Measurements from ENCODE around the gene ZBTB16. TPM values are rescaled to one million over a fixed set of nuclear protein-coding genes. Genes with fewer than 3 reads are reported as not detected.

Gene ZBTB16
- total and polyA plus RNA-seq, 4 donors = 21.4 to 224 (median 102) TPM

GRCh38 chr11:114105611-114106010 lies 46.1 kb downstream of the ZBTB16 start:
- no peak for TF ChIP-seq CTCF (IDR thresholded peaks at IDR 0.05; ENCODE audit: control extremely low read depth, extremely low read depth)
- ATAC-seq (ENCODE audit: insufficient read depth, low FRiP score) (no peak), DNase-seq (no peak)
- no peak overlapping the region for H3K27ac ChIP-seq (ENCODE audit: low read depth in 1 of 2, low read length in 1 of 2)
- H3K27me3 ChIP-seq (ENCODE audit: control insufficient read depth in 3 of 3, insufficient read depth in 3 of 3, low read length in 2 of 3) = no peaks in the 10 kb centered on the region
- no peak overlapping the region for H3K4me3 ChIP-seq
- H3K36me3 ChIP-seq (ENCODE audit: control insufficient read depth in 4 of 4, insufficient read depth in 4 of 4, low read length in 4 of 4) = peaks cover 0 to 14% (median 4%) of the 10 kb centered on the region in 4 donors
- WGBS, 2 donors = 66 to 67% methylated on average over 3 of the region's 3 CpGs
- no peak overlapping the region for H3K9ac ChIP-seq (ENCODE audit: insufficient read depth in 1 of 2, low read length in 2 of 2)
- H3K9me3 ChIP-seq (ENCODE audit: control insufficient read depth in 4 of 4, insufficient read depth in 3 of 4, low read length in 3 of 4) = no peaks in the 10 kb centered on the region
- H3K4me1 ChIP-seq (ENCODE audit: control insufficient read depth in 5 of 5, insufficient read depth in 5 of 5, low read length in 5 of 5) = peaks cover 0 to 64% (median 12%) of the 10 kb centered on the region in 5 donors

- no peak overlapping the region for H3K9ac ChIP-seq (ENCODE audit: insufficient read depth in 1 of 2, low read length in 2 of 2)
- no peak overlapping the region for H3K27ac ChIP-seq (ENCODE audit: low read depth in 1 of 2, low read length in 1 of 2)
- no peaks in the 10 kb centered on the region for H3K9me3 ChIP-seq (ENCODE audit: control insufficient read depth in 4 of 4, insufficient read depth in 3 of 4, low read length in 3 of 4)
- 59 to 72% methylated on average over 8 of the region's 8 CpGs for WGBS, 2 donors
- H3K4me3 ChIP-seq = no peak overlapping the region
- H3K36me3 ChIP-seq (ENCODE audit: control insufficient read depth in 4 of 4, insufficient read depth in 4 of 4, low read length in 4 of 4) = peaks cover 0 to 14% (median 4%) of the 10 kb centered on the region in 4 donors
- TF ChIP-seq CTCF (IDR thresholded peaks at IDR 0.05; ENCODE audit: control extremely low read depth, extremely low read depth) = no peak
- ATAC-seq (ENCODE audit: insufficient read depth, low FRiP score) (no peak), DNase-seq (no peak)
- H3K4me1 ChIP-seq (ENCODE audit: control insufficient read depth in 5 of 5, insufficient read depth in 5 of 5, low read length in 5 of 5) = peaks cover 0 to 59% (median 14%) of the 10 kb centered on the region in 5 donors
- no peaks in the 10 kb centered on the region for H3K27me3 ChIP-seq (ENCODE audit: control insufficient read depth in 3 of 3, insufficient read depth in 3 of 3, low read length in 2 of 3)
Measured at GRCh38 chr11:114106047-114106446, 46.5 kb downstream of the ZBTB16 start.

GRCh38 chr11:114106986-114107385 lies 47.5 kb downstream of the ZBTB16 start:
- no peaks in the 10 kb centered on the region for H3K27me3 ChIP-seq (ENCODE audit: control insufficient read depth in 3 of 3, insufficient read depth in 3 of 3, low read length in 2 of 3)
- peaks cover 5 to 57% (median 23%) of the 10 kb centered on the region in 5 donors for H3K4me1 ChIP-seq (ENCODE audit: control insufficient read depth in 5 of 5, insufficient read depth in 5 of 5, low read length in 5 of 5)
- H3K36me3 ChIP-seq (ENCODE audit: control insufficient read depth in 4 of 4, insufficient read depth in 4 of 4, low read length in 4 of 4) = peaks cover 0 to 14% (median 4%) of the 10 kb centered on the region in 4 donors
- no peak for TF ChIP-seq CTCF (IDR thresholded peaks at IDR 0.05; ENCODE audit: control extremely low read depth, extremely low read depth)
- DNase-seq (no peak), ATAC-seq (ENCODE audit: insufficient read depth, low FRiP score) (no peak)
- no peak overlapping the region for H3K4me3 ChIP-seq
- H3K27ac ChIP-seq (ENCODE audit: low read depth in 1 of 2, low read length in 1 of 2) = no peak overlapping the region
- H3K9me3 ChIP-seq (ENCODE audit: control insufficient read depth in 4 of 4, insufficient read depth in 3 of 4, low read length in 3 of 4) = no peaks in the 10 kb centered on the region
- H3K9ac ChIP-seq (ENCODE audit: insufficient read depth in 1 of 2, low read length in 2 of 2) = no peak overlapping the region
- 91 to 94% methylated on average over 6 of the region's 6 CpGs for WGBS, 2 donors
